Naive thymus-derived CD4-positive, alpha-beta T cell (primary cell): ENCODE data around the gene MXD1. TPM values are rescaled to one million over a fixed set of nuclear protein-coding genes. Genes with fewer than 3 reads are reported as not detected.

Experiments used
- ATAC-seq: fragments of 150-1000 bp; cut with Tn5 transposase; 2 replicates; pipeline ENCODE4 v1.10.0; 2021; ENCODE audit warnings: mild to moderate bottlenecking, moderate library complexity
- CTCF ChIA-PET: fragments of 350-600 bp; sonication (Branson Sonifier 250); formaldehyde crosslinking; loops from one replicate; lab custom pipeline; 2021; ENCODE audit warnings: antibody characterized with exemption; lab: Charles Lee
- POLR2A ChIA-PET: fragments of 350-600 bp; sonication (Branson Sonifier 250); formaldehyde crosslinking; loops from one replicate; lab custom pipeline; 2021; ENCODE audit warnings: antibody characterized with exemption, inconsistent platforms; lab: Charles Lee
- DNase-seq, 9 donors: peaks; one replicate each; pipeline versions ENCODE4 v3.0.0 to v3.0.0-alpha.2; 2020 to 2022; ENCODE audit warnings: mixed read lengths in 1 of 9
- H3K27ac ChIP-seq: one replicate; pipeline ENCODE4 v1.7.0; 2013; ENCODE audit warnings: mild to moderate bottlenecking, low read depth, low read length, moderate library complexity
- H3K27me3 ChIP-seq, 2 donors: one replicate each; pipeline ENCODE4 v1.7.0; 2013; ENCODE audit warnings: low read length in 2 of 2, mild to moderate bottlenecking in 2 of 2, moderate library complexity in 2 of 2; ENCODE audit not compliant: control insufficient read depth in 2 of 2, insufficient read depth in 2 of 2
- H3K36me3 ChIP-seq, 3 experiments: 1 replicate in 2 of 3; 2 replicates in 1 of 3; pipeline ENCODE4 v1.7.0; 2013; ENCODE audit warnings: low read length in 3 of 3, mild to moderate bottlenecking in 3 of 3, moderate library complexity in 1 of 3; ENCODE audit not compliant: insufficient read depth in 3 of 3, control insufficient read depth in 2 of 3
- H3K4me1 ChIP-seq, 2 donors: one replicate each; pipeline ENCODE4 v1.7.0; 2013; ENCODE audit warnings: low read length in 2 of 2, mild to moderate bottlenecking in 2 of 2, moderate library complexity in 1 of 2; ENCODE audit not compliant: control insufficient read depth in 2 of 2, insufficient read depth in 2 of 2
- H3K4me3 ChIP-seq: 2 replicates; pipeline ENCODE4 v1.7.0; 2013; ENCODE audit warnings: mild to moderate bottlenecking, low read length
- H3K9me3 ChIP-seq, 3 experiments: 1 replicate in 2 of 3; 2 replicates in 1 of 3; pipeline ENCODE4 v1.7.0; 2013; ENCODE audit warnings: low read length in 3 of 3; ENCODE audit not compliant: control insufficient read depth in 2 of 3
- H3K27ac Mint-ChIP-seq, 9 donors: one replicate each; pipeline ENCODE4 v1.8.0; 2020 to 2022; ENCODE audit warnings: mixed read lengths in 9 of 9, mild to moderate bottlenecking in 8 of 9, moderate library complexity in 5 of 9, inconsistent platforms in 2 of 9
- H3K27me3 Mint-ChIP-seq, 5 donors: one replicate each; pipeline ENCODE4 v1.8.0; 2021 to 2022; ENCODE audit warnings: mixed read lengths in 5 of 5, mild to moderate bottlenecking in 1 of 5
- H3K36me3 Mint-ChIP-seq, 5 donors: one replicate each; pipeline ENCODE4 v1.8.0; 2020 to 2022; ENCODE audit warnings: mixed read lengths in 5 of 5, mild to moderate bottlenecking in 3 of 5, inconsistent platforms in 1 of 5
- H3K4me1 Mint-ChIP-seq, 7 donors: one replicate each; pipeline ENCODE4 v1.8.0; 2020 to 2022; ENCODE audit warnings: mixed read lengths in 7 of 7, mild to moderate bottlenecking in 3 of 7, inconsistent platforms in 1 of 7
- H3K4me3 Mint-ChIP-seq, 10 donors: one replicate each; pipeline ENCODE4 v1.8.0; 2020 to 2022; ENCODE audit warnings: mild to moderate bottlenecking in 10 of 10, mixed read lengths in 10 of 10, moderate library complexity in 6 of 10, inconsistent platforms in 2 of 10
- H3K9me3 Mint-ChIP-seq, 11 donors: one replicate each; pipeline ENCODE4 v1.8.0; 2020 to 2022; ENCODE audit warnings: mixed read lengths in 11 of 11, mild to moderate bottlenecking in 4 of 11, inconsistent platforms in 1 of 11, moderate library complexity in 1 of 11
- intact Hi-C, 2 donors: fragments of 100-400 bp; cut with micrococcal nuclease; formaldehyde crosslinking; loops; one replicate each; pipeline ENCODE4 v1.15.1; 2023
- polyA plus RNA-seq, 2 donors: library from polyadenylated mRNA; unstranded; fragments of 300-500 nt; fragmentation: Illumina TruSeq; gene quantifications; one replicate each; pipeline ENCODE4 v1.2.3, GENCODE V29; 2021
- total RNA-seq, 6 experiments: library from RNA in 5 of 6; stranded (reverse) in 5 of 6; gene quantifications; 1 replicate in 5 of 6; 2 replicates in 1 of 6; pipeline ENCODE4 v1.2.3 and lab custom pipeline; 2021 to 2026

MXD1 gene
- total and polyA plus RNA-seq, 7 experiments from 2014 or later = 7.0 to 112 (median 16.1) TPM

DNA sequence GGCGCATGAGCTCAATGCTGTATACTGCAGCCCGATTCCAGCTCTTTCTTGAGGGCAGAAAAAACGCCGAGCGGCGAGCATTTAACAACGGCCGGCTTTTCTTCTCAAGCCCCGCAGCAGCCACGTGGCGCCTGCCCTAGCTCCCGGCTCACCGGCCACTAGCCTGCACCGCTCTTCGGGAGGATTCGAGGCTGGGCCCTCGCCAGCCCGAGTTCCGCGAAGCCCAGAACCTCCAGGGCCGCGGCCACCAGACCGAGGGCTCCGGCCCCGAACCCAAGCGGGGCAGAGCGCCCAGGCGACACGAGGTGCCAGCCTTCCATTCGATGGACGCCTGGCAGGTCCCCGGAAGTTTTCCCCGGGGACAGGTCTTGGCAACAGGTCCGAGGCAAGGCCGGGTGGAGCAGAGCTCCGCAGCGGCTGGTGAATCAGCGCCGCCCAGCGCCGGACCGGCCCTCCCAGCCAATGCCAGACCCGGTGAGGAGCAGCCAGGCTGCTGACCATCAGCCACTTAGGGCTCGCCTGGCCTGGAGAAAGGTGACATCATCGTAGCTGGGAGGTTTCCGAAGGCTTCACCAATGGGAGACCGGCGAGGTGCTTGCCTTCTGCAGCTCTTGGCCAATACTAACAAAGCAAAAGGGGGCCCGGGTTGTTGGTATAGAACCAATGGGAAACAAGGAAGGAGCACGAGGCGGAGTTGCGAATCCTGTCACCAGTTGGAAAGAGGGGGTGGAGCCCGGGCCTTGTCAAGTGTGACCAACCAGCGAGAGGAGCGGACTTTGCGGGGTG, 552 bp upstream of the MXD1 start:
- Histone ChIP-seq H3K9me3 (no peaks in the 10 kb centered on the region), H3K4me3 (peak overlapping the region; percentile 98), H3K4me1 (peaks cover 4 to 8% of the 10 kb centered on the region in 2 donors), H3K27me3 (no peaks in the 10 kb centered on the region), H3K27ac (peak overlapping the region; percentile 91), H3K36me3 (peaks cover 0 to 14% (median 0%) of the 10 kb centered on the region in 3 experiments)
- Mint-ChIP-seq H3K4me1 (peaks cover 8 to 39% (median 34%) of the 10 kb centered on the region in 7 donors), H3K9me3 (peaks cover 0 to 5% (median 0%) of the 10 kb centered on the region in 11 donors), H3K27me3 (no peaks in the 10 kb centered on the region), H3K4me3 (peak overlapping the region; percentile 70 to 92 (median 82)), H3K27ac (peak overlapping the region; percentile 60 to 96 (median 89)), H3K36me3 (peaks cover 0 to 20% (median 15%) of the 10 kb centered on the region in 5 donors)
- ChIA-PET CTCF (interaction anchor here (0.7 to 5.1 kb wide), 15 partner anchors 10 to 388 kb away, joined by 3 to 56 read pairs (median 4); partner anchors contain the start of genes C2orf42, FAM136A and SNRPG), POLR2A (interaction anchor here (0.6 to 7.3 kb wide), 36 partner anchors 9 to 730 kb away, joined by 3 to 172 read pairs (median 6); partner anchors contain the start of genes AAK1, C2orf42, FAM136A and NFU1)
- ATAC-seq = peak; percentile 94
- intact Hi-C loops = loop anchor here (1.0 to 10.0 kb wide), 13 partner anchors 22 to 640 kb away; partner anchors contain the start of genes SNRPG (in 2 of the 2), TIA1 (in 2 of the 2), GMCL1 (in 1 of the 2) and PCBP1 (in 1 of the 2)
- DNase-seq = peak in 7 of 9 donors; percentile 97 to 100 (median 100)

DNA sequence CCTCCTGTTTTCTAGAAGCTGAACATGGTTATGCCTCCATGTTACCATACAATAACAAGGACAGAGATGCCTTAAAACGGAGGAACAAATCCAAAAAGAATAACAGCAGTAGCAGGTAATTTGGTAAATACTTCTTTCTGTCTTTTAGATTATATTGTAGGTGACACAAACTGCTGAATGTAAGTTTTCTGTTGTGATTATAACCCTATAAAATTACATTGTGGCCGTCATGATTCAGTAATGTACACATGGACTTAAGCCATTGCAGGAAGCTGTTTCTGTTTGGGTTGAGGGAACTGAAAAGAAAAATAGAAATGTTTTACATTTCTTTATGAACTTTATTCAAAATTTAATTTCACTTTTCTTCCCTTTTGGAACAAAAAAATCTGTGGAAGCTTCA, 1.2 kb downstream of the MXD1 start:
- intact Hi-C loops = loop anchor here in 1 of 2 donors (10.0 kb wide), 1 partner anchor 639 kb away; the partner anchor contains the start of gene TGFA
- POLR2A ChIA-PET = interaction anchor here (0.6 to 7.3 kb wide), 11 partner anchors 17 to 377 kb away, joined by 3 to 172 read pairs (median 22); partner anchors contain the start of genes PCBP1, SNRNP27 and SNRPG
- CTCF ChIA-PET = interaction anchor here (1.1 kb wide), 2 partner anchors 36 to 155 kb away, joined by 3 read pairs; no protein-coding TSS in a partner anchor
- DNase-seq (no peak), ATAC-seq (no peak)
- H3K27me3 ChIP-seq = no peaks in the 10 kb centered on the region
- Mint-ChIP-seq H3K36me3 (peaks cover 0 to 23% (median 15%) of the 10 kb centered on the region in 5 donors), H3K27me3 (no peaks in the 10 kb centered on the region), H3K9me3 (peaks cover 0 to 5% (median 0%) of the 10 kb centered on the region in 11 donors), H3K27ac (peak overlapping the region; percentile 47 to 83 (median 70)), H3K4me3 (peak overlapping the region; percentile 76 to 89 (median 84)), H3K4me1 (peaks cover 8 to 39% (median 35%) of the 10 kb centered on the region in 7 donors)
- H3K9me3 ChIP-seq = no peaks in the 10 kb centered on the region
- H3K27ac ChIP-seq = peak overlapping the region; percentile 86
- peaks cover 0 to 27% (median 0%) of the 10 kb centered on the region in 3 experiments for H3K36me3 ChIP-seq
- H3K4me1 ChIP-seq = peaks cover 4 to 8% of the 10 kb centered on the region in 2 donors
- peak overlapping the region; percentile 58 for H3K4me3 ChIP-seq

- peak overlapping the region in 2 of 10 donors; percentile 8 to 47 for H3K4me3 Mint-ChIP-seq
- no peaks in the 10 kb centered on the region for H3K27me3 Mint-ChIP-seq
- DNase-seq (no peak), ATAC-seq (no peak)
- H3K9me3 Mint-ChIP-seq = peaks cover 0 to 5% (median 0%) of the 10 kb centered on the region in 11 donors
- H3K27ac ChIP-seq = no peak overlapping the region
- H3K4me3 ChIP-seq = no peak overlapping the region
- ChIA-PET CTCF (interaction anchor here (0.8 kb wide), 1 partner anchor 152 kb away, joined by 3 read pairs; no protein-coding TSS in a partner anchor), POLR2A (interaction anchor here (0.6 to 7.3 kb wide), 5 partner anchors 8 to 227 kb away, joined by 3 to 172 read pairs (median 3); partner anchors contain the start of gene PCBP1)
- peaks cover 8 to 35% (median 29%) of the 10 kb centered on the region in 7 donors for H3K4me1 Mint-ChIP-seq
- H3K27ac Mint-ChIP-seq = peak overlapping the region in 2 of 9 donors; percentile 14 to 20
- peaks cover 0 to 8% of the 10 kb centered on the region in 2 donors for H3K4me1 ChIP-seq
- peaks cover 0 to 30% (median 24%) of the 10 kb centered on the region in 5 donors for H3K36me3 Mint-ChIP-seq
- intact Hi-C loops = loop anchor here in 1 of 2 donors (10.0 kb wide), 1 partner anchor 637 kb away; the partner anchor contains the start of gene TGFA
- no peaks in the 10 kb centered on the region for H3K9me3 ChIP-seq
- no peaks in the 10 kb centered on the region for H3K27me3 ChIP-seq
- peaks cover 0 to 38% (median 0%) of the 10 kb centered on the region in 3 experiments for H3K36me3 ChIP-seq
Measured at GRCh38 chr2:69917852-69918251, 2.9 kb downstream of the MXD1 start.

DNA sequence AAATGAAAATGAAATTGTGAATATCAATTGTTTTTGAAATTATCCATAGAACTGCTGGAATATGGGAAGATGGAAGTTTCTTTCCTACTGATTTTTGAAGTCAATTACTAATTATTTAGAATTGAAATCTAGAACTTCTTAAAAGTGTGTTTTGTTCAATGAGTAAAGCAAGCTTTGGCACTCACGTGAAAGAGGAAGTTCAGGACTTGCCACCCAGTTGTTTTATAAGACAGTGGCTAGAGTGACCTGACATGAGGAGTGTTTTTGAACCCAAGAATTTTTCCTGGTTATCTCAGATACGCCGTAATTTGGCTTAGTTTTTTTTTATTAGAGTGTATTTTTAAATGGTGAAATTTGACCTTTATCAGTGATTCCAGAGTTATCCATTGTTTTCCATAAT, 3.5 kb downstream of the MXD1 start:
- Mint-ChIP-seq H3K36me3 (peaks cover 1 to 35% (median 28%) of the 10 kb centered on the region in 5 donors), H3K4me3 (no peak overlapping the region), H3K9me3 (peaks cover 0 to 5% (median 0%) of the 10 kb centered on the region in 11 donors), H3K27me3 (no peaks in the 10 kb centered on the region), H3K4me1 (peaks cover 11 to 40% (median 33%) of the 10 kb centered on the region in 7 donors), H3K27ac (peak overlapping the region in 1 of 9 donors; percentile 20)
- no peak for ATAC-seq
- POLR2A ChIA-PET = interaction anchor here (0.6 to 7.3 kb wide), 5 partner anchors 8 to 226 kb away, joined by 3 to 172 read pairs (median 3); partner anchors contain the start of gene PCBP1
- Histone ChIP-seq H3K4me1 (peaks cover 0 to 8% of the 10 kb centered on the region in 2 donors), H3K27ac (no peak overlapping the region), H3K4me3 (no peak overlapping the region), H3K36me3 (peaks cover 0 to 38% (median 0%) of the 10 kb centered on the region in 3 experiments), H3K9me3 (no peaks in the 10 kb centered on the region), H3K27me3 (no peaks in the 10 kb centered on the region)
- intact Hi-C loops = loop anchor here in 1 of 2 donors (10.0 kb wide), 1 partner anchor 636 kb away; the partner anchor contains the start of gene TGFA
- CTCF ChIA-PET = no interaction called here
- no peak for DNase-seq

DNA sequence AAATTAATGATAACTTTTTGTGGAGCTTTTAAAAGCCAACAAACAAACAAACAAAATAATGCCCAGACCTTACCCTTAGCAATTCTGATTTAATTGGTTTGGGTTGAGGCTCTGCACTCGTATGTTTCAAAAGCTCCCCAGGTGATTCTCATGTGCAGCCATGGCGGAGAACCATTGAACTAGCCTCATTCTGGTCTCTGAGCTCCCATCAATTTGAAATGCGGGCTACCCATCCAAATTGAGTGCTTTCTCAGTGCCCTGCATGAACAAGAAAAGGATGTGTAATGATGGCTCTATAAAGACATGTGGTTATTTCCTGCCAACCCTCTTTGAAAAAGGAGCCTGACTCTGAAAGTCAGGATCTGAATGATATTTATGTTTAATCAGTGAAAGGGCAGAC, 8.2 kb downstream of the MXD1 start:
- Histone ChIP-seq H3K27me3 (no peaks in the 10 kb centered on the region), H3K27ac (no peak overlapping the region), H3K4me1 (peaks cover 0 to 3% of the 10 kb centered on the region in 2 donors), H3K36me3 (peaks cover 0 to 24% (median 0%) of the 10 kb centered on the region in 3 experiments), H3K4me3 (no peak overlapping the region), H3K9me3 (no peaks in the 10 kb centered on the region)
- peaks cover 6 to 39% (median 30%) of the 10 kb centered on the region in 5 donors for H3K36me3 Mint-ChIP-seq
- intact Hi-C loops = no loop called here
- peaks cover 15 to 44% (median 37%) of the 10 kb centered on the region in 7 donors for H3K4me1 Mint-ChIP-seq
- H3K27me3 Mint-ChIP-seq = no peaks in the 10 kb centered on the region
- H3K9me3 Mint-ChIP-seq = no peaks in the 10 kb centered on the region
- peak overlapping the region in 3 of 10 donors; percentile 12 to 17 (median 14) for H3K4me3 Mint-ChIP-seq
- DNase-seq = no peak
- H3K27ac Mint-ChIP-seq = peak overlapping the region in 4 of 9 donors; percentile 5 to 64 (median 25)
- ChIA-PET CTCF (interaction anchor here (0.6 to 2.1 kb wide), 2 partner anchors 9 to 296 kb away, joined by 3 to 5 read pairs; partner anchors contain the start of gene MXD1), POLR2A (interaction anchor here (0.6 to 1.4 kb wide), 4 partner anchors 8 to 211 kb away, joined by 4 to 7 read pairs (median 4); partner anchors contain the start of gene MXD1)
- ATAC-seq = no peak
